GM21619 (cell line): ENCODE measurements around the gene HOXB13.

ENCODE experiments used
- ATAC-seq: cut with Tn5 transposase; IDR thresholded peaks from one replicate; pipeline ENCODE4 v1.9.1; 2021; ENCODE audit not compliant: unreplicated experiment

HOXB13 gene

GRCh38 chr17:48728232-48729231 is at the start of gene HOXB13:
HOXB13 (minus strand) TSS chr17:48728750; CDS start chr17:48728593, 157 bp downstream.
- ATAC-seq, result no peak

DNA sequence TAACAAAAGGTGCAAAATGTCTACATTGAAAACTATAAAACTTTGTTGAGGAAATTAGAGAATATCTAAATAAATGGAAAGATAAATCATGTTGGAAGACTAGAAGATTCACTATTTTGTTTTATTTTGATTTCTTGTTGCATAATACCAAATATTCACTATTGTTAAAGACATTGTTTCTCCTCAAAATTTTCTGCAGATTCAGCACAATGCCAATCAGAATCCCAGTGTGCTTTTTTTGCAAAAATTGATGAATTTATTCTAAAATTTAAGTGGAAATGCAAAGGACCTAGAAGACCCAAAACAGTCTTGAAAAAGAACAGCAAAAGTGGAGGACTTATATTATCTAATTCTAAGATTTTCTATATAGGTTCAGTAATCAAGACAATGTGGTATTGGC is 48.1 kb upstream of the HOXB13 start:
- ATAC-seq, result no peak

DNA sequence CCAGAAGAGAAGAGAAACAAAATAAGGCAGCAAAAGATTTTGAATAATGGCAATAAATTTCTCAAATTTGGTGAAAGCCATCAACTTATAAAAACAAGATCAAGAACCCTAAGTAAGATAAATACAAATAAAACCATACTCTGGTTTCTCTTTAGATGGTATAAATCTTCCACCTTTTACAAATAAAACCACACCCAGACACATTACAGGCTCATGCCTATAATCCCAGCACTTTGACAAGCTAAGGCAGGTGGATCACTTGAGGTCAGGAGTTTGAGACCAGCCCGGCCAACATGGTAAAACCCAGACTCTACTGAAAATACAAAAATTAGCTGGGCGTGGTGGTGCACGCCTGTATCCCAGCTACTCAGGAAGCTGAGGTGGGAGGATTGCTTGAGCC is 44.7 kb upstream of the HOXB13 start:
- ATAC-seq, result no peak

DNA sequence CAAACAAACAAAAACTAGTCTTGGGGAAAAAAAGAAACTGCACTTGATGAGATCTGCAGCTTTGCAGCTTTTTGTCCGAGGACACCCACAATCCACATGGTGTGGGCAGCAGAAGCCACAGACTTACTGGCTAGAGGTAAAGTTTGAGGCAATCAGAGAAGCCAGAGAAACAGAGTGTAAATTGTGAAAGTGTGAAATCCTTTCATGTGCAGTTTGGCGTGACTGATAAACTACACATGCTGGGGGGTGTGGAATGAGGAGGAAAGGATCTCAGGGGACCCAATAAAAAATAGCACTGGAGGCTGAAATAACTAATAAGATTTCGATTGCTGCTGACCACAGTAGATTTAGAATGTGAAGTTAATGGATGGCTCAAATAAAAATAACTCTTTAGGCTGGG is 42.4 kb upstream of the HOXB13 start:
- ATAC-seq, result no peak

- no peak for ATAC-seq
Measured at GRCh38 chr17:48769009-48769675, 40.6 kb upstream of the HOXB13 start.

GRCh38 chr17:48767263-48767774 is 38.8 kb upstream of the HOXB13 start:
- ATAC-seq, result no peak

DNA sequence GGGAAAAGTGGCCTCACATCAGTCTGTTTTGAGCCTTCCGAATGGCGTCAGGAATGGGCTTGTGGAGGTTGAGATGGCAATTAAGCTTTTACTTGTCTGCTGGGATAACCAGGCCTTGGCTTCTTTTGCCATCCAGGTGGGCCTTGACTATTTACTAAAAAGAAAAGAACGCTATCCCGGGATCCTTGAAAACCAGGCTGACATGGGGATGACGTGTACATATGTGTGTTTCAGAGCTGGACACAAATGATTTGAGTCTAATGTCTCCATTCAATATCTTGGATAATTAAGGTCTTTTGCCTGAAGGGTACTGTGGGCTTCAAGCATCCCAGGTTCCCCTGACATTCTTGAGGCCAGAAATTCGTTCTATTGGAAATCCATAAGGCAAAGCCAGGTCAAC is 32.6 kb upstream of the HOXB13 start:
- ATAC-seq, result no peak

GRCh38 chr17:48760411-48760810 is 31.9 kb upstream of the HOXB13 start:
- ATAC-seq, result no peak

DNA sequence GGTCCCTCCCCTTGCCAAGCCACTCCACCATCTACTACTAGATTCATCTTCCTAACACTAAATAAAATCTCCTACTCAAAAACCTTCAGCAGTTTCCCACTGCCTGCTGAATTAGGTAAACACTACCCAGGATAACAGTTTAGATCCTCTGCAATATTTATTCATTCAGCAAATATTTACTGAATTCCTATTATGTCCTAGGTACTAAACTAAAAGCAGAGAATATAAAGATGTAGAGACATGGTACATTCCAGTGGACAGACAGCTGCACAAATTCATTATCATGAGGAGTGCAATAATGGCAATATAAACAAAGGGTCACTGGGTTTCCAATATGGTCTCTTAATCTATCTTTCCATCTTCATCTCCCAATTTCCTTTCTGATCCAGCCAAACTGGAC is 30.7 kb upstream of the HOXB13 start:
- no peak for ATAC-seq

- no peak for ATAC-seq
Measured at GRCh38 chr17:48757524-48757961, 29.0 kb upstream of the HOXB13 start.

DNA sequence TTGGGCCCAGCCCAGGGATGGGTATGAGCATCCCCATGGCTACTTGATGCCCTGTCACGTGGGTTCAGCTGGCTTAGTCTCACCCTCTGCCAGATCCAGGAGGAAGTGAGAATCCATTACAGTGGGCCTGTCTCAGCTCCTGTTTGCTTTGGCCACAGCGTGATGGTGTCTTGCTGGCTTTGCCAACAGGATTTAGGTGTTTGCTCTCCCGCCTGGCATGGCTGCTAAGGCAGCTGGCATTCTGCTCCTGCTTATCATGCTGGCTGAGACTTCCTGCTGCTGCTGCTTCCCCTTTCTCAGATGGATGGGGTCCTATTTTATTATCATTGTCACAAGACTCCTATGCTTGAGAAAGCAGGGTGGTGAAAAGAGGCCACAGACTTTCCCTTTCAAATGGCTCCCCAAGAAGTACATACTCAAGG is 28.3 kb upstream of the HOXB13 start:
- ATAC-seq, result no peak

- no peak for ATAC-seq
Measured at GRCh38 chr17:48755356-48755755, 26.8 kb upstream of the HOXB13 start.

DNA sequence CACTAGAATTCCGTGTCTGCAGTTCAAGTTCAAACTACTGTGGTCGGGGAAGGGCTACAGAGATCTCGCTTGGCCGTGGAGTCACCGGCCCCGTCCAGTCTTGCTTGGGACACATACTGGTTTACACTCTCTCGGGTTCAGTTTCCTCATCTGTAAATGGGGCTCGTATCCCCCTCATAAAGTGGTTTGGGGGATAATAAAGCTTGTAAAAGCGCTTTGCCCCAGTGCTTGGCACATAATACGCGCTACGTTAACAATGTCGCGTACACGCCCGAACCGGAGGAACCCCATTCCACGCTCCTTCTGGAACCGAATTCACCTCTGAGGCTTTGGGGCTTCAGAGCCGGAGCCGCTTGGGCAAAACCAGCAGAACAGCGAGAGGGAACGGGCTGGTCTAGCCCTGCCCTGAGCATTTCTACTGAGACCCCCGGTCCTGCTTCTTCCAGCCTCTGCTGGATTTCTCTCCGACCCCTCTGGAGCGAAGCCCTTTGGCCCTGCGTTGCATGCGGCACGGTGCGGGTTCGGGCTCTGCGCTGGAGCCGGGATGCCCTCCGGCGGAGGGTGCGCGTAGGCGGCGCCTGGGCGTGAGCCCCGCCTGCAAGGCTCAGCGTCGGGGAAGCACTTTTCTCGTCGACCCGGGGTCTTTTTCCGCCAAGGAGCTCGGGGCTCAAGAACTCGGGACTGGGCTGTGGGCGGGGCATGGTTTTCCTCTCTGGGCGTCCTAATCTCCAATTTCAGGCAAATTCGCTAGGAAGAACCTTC is 26.1 kb upstream of the HOXB13 start:
- no peak for ATAC-seq

- ATAC-seq, result no peak
Measured at GRCh38 chr17:48753794-48754499, 25.4 kb upstream of the HOXB13 start.

DNA sequence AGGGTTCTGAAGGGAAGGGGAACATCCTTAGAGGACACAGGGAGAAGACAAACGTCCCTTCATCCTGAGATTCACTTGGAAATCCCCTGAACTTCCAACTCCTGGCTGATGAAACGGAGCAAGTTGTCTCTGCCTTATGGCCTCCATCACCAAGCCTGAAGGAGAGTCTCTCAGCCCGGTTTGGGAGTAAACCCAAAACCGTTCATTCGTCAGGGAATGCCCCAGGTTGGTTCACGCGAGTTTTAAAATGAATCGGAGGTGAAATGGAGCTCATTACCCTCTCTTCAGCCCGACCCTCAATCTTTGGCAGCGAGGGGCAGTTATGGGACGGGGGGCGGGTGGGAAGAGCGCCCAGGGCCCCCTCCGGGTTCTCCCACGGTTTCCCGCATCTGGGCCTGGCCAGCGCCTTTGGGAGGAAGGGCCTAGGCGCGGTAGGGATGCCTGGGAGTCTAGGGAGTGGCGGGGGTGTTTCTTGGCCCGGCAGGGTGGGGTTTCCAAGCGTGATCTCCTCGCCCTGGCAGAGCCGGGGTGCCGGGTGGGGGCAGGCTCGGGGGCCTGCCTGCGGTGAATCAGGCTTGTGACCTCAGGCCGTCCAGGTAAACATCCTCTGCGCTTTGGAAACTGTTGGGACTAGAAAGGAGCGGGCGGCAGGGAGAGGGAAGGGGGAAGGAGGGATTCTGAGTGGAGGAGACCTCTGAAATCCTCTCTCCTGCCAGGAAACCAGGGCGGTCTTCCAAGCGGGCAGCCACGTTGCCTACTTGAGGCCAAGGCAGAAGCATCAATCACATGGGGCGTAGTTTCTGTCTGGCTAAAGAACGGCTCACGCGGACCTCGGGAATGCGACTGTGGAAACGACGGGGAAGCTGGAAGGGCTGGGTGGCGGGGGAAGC is 24.1 kb upstream of the HOXB13 start:
- ATAC-seq, result no peak

DNA sequence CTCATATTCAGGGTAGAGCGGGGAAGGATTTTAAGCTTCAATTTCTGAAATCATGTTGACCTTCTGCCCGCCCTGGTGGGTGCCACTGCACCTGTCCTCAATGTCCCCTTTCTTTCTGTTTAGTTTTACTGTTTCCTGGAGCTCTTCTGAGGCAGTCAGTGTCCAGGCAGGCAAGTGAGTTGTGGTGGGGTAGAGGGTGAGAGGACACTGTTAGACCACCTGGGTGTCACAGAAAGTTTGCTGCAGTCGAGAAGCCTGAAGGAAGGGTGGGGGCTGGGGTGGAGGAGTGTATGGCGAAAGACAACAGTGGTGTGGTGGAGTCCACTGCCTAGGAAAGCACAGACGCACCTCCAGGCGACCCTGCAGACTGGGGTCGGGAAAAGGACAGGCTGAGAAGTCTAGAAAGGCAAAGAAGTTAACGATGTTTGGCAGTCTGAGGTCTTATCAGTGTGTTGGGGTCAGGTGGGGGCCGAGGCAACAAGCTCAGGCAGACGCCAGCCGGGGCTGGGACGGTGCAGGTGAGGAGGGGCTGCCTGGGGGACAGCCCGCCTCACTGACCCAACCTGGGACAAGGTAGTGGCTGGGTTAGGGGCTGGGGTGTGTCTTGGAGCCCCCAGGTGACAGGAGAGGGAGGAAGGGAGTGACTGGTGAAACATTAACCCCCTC is 23.3 kb upstream of the HOXB13 start:
- no peak for ATAC-seq

GRCh38 chr17:48751172-48751571 is 22.6 kb upstream of the HOXB13 start:
- no peak for ATAC-seq

DNA sequence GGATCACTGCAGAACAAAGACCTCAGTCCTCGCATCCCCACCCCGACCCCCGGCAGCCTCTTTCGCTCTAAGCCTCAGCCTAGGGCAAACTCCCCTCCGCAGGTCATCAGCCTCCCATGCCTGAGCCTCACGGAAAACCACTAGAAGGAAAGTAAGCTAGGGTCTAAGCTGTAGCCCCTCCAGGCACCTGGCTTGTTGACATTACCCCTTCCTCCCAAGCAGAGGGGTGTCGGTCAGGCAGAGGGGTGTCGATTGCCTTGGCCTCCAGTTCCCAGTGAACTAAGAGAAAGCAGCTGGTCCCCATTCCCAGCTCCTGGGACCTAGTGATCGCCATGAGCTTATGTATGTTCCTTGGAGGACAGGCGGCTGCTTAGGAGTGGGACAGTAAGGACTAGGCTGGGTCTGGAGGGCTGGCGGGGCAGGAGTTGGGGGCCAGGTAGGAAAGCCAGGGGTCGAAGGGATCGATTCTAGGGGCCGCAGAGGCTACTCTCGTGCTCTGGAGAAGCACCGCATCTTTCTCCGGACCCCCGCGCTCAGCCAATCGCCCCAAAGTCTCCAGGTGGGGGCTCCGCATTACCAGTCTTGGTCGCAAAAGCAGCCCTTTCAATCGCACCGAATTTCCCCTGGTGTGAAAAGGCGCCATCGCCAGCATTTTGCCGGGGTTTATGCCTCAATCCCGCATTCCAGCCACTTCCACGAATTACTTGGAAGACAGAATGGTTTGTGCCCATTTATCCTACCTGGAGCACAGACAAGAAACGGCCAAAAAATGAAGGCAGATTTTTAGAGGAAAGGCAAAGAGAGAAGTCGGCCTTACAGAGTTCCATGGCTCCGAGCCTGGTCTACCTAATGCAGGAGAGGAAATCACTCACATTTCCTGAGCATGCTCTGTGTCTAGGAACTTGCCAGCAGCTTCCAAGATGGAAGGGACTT is 21.3 kb upstream of the HOXB13 start:
- no peak for ATAC-seq
